Measurements from ENCODE around the gene NCKAP5. TPM values are rescaled to one million over a fixed set of nuclear protein-coding genes. Genes with fewer than 3 reads are reported as not detected.

NCKAP5 gene
- total RNA-seq, 1 donor from 2014 or later = 0.20 TPM

GRCh38 chr2:132904142-132904842, 664.0 kb downstream of the NCKAP5 start:
- Mint-ChIP-seq H3K4me3 (ENCODE audit: unreplicated experiment) (no peak overlapping the region), H3K27ac (ENCODE audit: unreplicated experiment) (no peak overlapping the region), H3K36me3 (ENCODE audit: unreplicated experiment) (no peaks in the 10 kb centered on the region), H3K4me1 (ENCODE audit: low read depth, unreplicated experiment) (no peaks in the 10 kb centered on the region), H3K9me3 (ENCODE audit: unreplicated experiment) (no peaks in the 10 kb centered on the region), H3K27me3 (ENCODE audit: unreplicated experiment) (no peaks in the 10 kb centered on the region)
- TF ChIP-seq, protein P1, sequence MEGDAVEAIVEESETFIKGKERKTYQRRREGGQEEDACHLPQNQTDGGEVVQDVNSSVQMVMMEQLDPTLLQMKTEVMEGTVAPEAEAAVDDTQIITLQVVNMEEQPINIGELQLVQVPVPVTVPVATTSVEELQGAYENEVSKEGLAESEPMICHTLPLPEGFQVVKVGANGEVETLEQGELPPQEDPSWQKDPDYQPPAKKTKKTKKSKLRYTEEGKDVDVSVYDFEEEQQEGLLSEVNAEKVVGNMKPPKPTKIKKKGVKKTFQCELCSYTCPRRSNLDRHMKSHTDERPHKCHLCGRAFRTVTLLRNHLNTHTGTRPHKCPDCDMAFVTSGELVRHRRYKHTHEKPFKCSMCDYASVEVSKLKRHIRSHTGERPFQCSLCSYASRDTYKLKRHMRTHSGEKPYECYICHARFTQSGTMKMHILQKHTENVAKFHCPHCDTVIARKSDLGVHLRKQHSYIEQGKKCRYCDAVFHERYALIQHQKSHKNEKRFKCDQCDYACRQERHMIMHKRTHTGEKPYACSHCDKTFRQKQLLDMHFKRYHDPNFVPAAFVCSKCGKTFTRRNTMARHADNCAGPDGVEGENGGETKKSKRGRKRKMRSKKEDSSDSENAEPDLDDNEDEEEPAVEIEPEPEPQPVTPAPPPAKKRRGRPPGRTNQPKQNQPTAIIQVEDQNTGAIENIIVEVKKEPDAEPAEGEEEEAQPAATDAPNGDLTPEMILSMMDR (IDR thresholded peaks at IDR 0.05; ENCODE audit: partially characterized antibody, unreplicated experiment) = no peak
- no peak for DNase-seq

- no peak for DNase-seq
- TF ChIP-seq, protein P1 (IDR thresholded peaks at IDR 0.05; ENCODE audit: partially characterized antibody, unreplicated experiment) = no peak
- Mint-ChIP-seq H3K36me3 (ENCODE audit: unreplicated experiment) (peaks cover 3% of the 10 kb centered on the region), H3K4me1 (ENCODE audit: low read depth, unreplicated experiment) (no peaks in the 10 kb centered on the region), H3K4me3 (ENCODE audit: unreplicated experiment) (no peak overlapping the region), H3K27ac (ENCODE audit: unreplicated experiment) (no peak overlapping the region), H3K27me3 (ENCODE audit: unreplicated experiment) (no peaks in the 10 kb centered on the region), H3K9me3 (ENCODE audit: unreplicated experiment) (peaks cover 2% of the 10 kb centered on the region)
These were observed 665.6 kb downstream of the NCKAP5 start for GRCh38 chr2:132902626-132903025.

- peaks cover 2% of the 10 kb centered on the region for H3K9me3 Mint-ChIP-seq (ENCODE audit: unreplicated experiment)
- H3K4me1 Mint-ChIP-seq (ENCODE audit: low read depth, unreplicated experiment) = no peaks in the 10 kb centered on the region
- H3K4me3 Mint-ChIP-seq (ENCODE audit: unreplicated experiment) = no peak overlapping the region
- no peak overlapping the region for H3K27ac Mint-ChIP-seq (ENCODE audit: unreplicated experiment)
- no peak for DNase-seq
- H3K27me3 Mint-ChIP-seq (ENCODE audit: unreplicated experiment) = no peaks in the 10 kb centered on the region
- TF ChIP-seq, protein P1 (IDR thresholded peaks at IDR 0.05; ENCODE audit: partially characterized antibody, unreplicated experiment) = no peak
- H3K36me3 Mint-ChIP-seq (ENCODE audit: unreplicated experiment) = peaks cover 3% of the 10 kb centered on the region
These were observed 666.6 kb downstream of the NCKAP5 start for GRCh38 chr2:132901661-132902060.

DNA sequence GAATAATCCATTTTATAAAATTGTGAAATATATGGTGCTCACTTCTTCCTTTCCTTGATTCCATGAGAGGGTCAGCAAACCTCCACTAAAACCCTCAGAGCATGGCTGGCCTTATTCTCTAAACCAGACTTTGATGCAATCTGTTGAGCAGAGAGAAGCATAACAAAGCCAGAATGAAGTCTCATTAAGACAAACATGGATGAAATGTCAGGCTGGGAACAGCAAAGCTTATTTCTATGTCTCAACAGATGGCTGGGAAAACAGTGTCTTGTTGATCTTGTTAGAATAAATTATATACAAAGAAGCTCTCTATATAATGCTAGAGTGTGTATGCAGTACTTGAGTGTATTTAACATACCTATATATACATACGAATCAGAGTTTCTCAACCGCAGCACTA, 671.2 kb downstream of the NCKAP5 start:
- no peaks in the 10 kb centered on the region for H3K4me1 Mint-ChIP-seq (ENCODE audit: low read depth, unreplicated experiment)
- no peak for DNase-seq
- H3K27ac Mint-ChIP-seq (ENCODE audit: unreplicated experiment) = no peak overlapping the region
- TF ChIP-seq, protein P1 (IDR thresholded peaks at IDR 0.05; ENCODE audit: partially characterized antibody, unreplicated experiment) = no peak
- H3K9me3 Mint-ChIP-seq (ENCODE audit: unreplicated experiment) = peaks cover 2% of the 10 kb centered on the region
- H3K4me3 Mint-ChIP-seq (ENCODE audit: unreplicated experiment) = no peak overlapping the region
- no peaks in the 10 kb centered on the region for H3K27me3 Mint-ChIP-seq (ENCODE audit: unreplicated experiment)
- H3K36me3 Mint-ChIP-seq (ENCODE audit: unreplicated experiment) = peaks cover 3% of the 10 kb centered on the region

DNA sequence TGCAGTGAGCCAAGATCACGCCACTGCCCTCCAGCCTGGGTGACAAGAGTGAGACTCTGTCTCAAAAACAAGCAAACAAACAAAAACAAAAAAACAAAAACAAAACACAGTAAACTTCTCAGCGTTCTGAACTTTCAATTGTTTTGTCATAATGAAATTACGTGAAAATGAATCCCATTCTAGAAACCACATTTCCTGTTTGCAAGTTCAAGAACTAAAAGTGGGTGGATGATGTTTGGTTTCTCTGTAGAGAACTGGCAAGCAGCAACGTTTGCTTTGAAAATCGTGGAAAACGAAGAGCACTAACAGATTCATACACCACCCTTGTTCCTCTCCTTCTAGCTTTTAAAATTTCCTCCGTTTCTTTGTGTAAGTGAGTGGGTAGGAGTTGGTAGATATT, 672.2 kb downstream of the NCKAP5 start:
- peaks cover 3% of the 10 kb centered on the region for H3K36me3 Mint-ChIP-seq (ENCODE audit: unreplicated experiment)
- no peak overlapping the region for H3K4me3 Mint-ChIP-seq (ENCODE audit: unreplicated experiment)
- H3K27ac Mint-ChIP-seq (ENCODE audit: unreplicated experiment) = no peak overlapping the region
- DNase-seq = no peak
- TF ChIP-seq, protein P1 (IDR thresholded peaks at IDR 0.05; ENCODE audit: partially characterized antibody, unreplicated experiment) = no peak
- H3K4me1 Mint-ChIP-seq (ENCODE audit: low read depth, unreplicated experiment) = peaks cover 2% of the 10 kb centered on the region
- H3K9me3 Mint-ChIP-seq (ENCODE audit: unreplicated experiment) = peaks cover 2% of the 10 kb centered on the region
- H3K27me3 Mint-ChIP-seq (ENCODE audit: unreplicated experiment) = no peaks in the 10 kb centered on the region
